Thyroid gland (tissue), 4 donors: Measurements from ENCODE around the gene NCKAP5. TPM values are rescaled to one million over a fixed set of nuclear protein-coding genes. Genes with fewer than 3 reads are reported as not detected.

Experiments used
- DNase-seq, 2 donors: peaks; one replicate each; pipeline ENCODE4 v3.0.0-alpha.2; 2019
- H3K27ac ChIP-seq, 3 donors: fragments of 200-600 bp; sonication (generic); 1 replicate in 2 of 3; 2 replicates in 1 of 3; pipeline ENCODE4 v1.5.1; 2016 to 2019; ENCODE audit warnings: mild to moderate bottlenecking in 1 of 3, moderate library complexity in 1 of 3
- H3K27me3 ChIP-seq: fragments of 200-600 bp; sonication (generic); one replicate; pipeline ENCODE4 v1.5.1; 2019
- H3K36me3 ChIP-seq, 2 donors: fragments of 200-600 bp; sonication (generic); one replicate each; pipeline ENCODE4 v1.5.1; 2016 to 2019
- H3K4me1 ChIP-seq, 2 donors: fragments of 200-600 bp; sonication (generic); one replicate each; pipeline ENCODE4 v1.5.1; 2017 to 2019
- H3K4me3 ChIP-seq, 3 donors: fragments of 200-600 bp; sonication (generic); replicated peaks in 1 of 3; 1 replicate in 2 of 3; 2 replicates in 1 of 3; pipeline ENCODE4 v1.5.1; 2016; ENCODE audit warnings: mild to moderate bottlenecking in 1 of 3
- H3K9me3 ChIP-seq: fragments of 200-600 bp; sonication (generic); one replicate; pipeline ENCODE4 v1.5.1; 2017
- CTCF ChIP-seq, 6 experiments: fragments of 200-600 bp in 3 of 6; fragments of 450-650 bp in 3 of 6; sonication (generic) in 3 of 6; IDR thresholded peaks; one replicate each; pipeline ENCODE4 v1.5.1; 2016 to 2019; ENCODE audit warnings: antibody characterized with exemption in 6 of 6, mild to moderate bottlenecking in 2 of 6, inconsistent platforms in 1 of 6, moderate library complexity in 1 of 6
- POLR2A ChIP-seq, 2 donors: fragments of 450-650 bp; IDR thresholded peaks; one replicate each; pipeline ENCODE4 v1.6.1; 2017; ENCODE audit warnings: antibody characterized with exemption in 2 of 2, mild to moderate bottlenecking in 2 of 2, moderate library complexity in 1 of 2
- WGBS, 2 donors: methylation state at CpG; one replicate each; pipeline ENCODE4 v1.1.5; 2017; 5-methylcytosine and 5-hydroxymethylcytosine counted together
- intact Hi-C: fragments of 100-400 bp; cut with DNase I; formaldehyde crosslinking; loops from one replicate; pipeline ENCODE4 v1.15.1; 2023
- total RNA-seq, 4 donors: library from RNA; depleted of rRNA; stranded (reverse); fragments of >200 nt; gene quantifications; one replicate each; pipeline ENCODE4 v1.2.3, GENCODE V29; 2016

Gene NCKAP5
- total RNA-seq, 4 donors from 2014 or later, result 0.45 to 1.2 (median 0.76) TPM

- H3K4me1 ChIP-seq, result no peaks in the 10 kb centered on the region
- intact Hi-C loops, result no loop called here
- TF ChIP-seq POLR2A (IDR thresholded peaks at IDR 0.05) (no peak), CTCF (IDR thresholded peaks at IDR 0.05) (no peak)
- H3K9me3 ChIP-seq, result no peaks in the 10 kb centered on the region
- H3K27me3 ChIP-seq, result no peaks in the 10 kb centered on the region
- no peak overlapping the region for H3K27ac ChIP-seq
- DNase-seq, result no peak
- H3K4me3 ChIP-seq, result no peak overlapping the region
- no peaks in the 10 kb centered on the region for H3K36me3 ChIP-seq
Observed at GRCh38 chr2:132750606-132751005, 817.7 kb downstream of the NCKAP5 start.

GRCh38 chr2:132747046-132747445, 821.2 kb downstream of the NCKAP5 start:
- no peak for DNase-seq
- WGBS, 2 donors, result 56 to 59% methylated on average over 2 of the region's 2 CpGs
- TF ChIP-seq POLR2A (IDR thresholded peaks at IDR 0.05) (no peak), CTCF (IDR thresholded peaks at IDR 0.05) (no peak)
- Histone ChIP-seq H3K4me3 (no peak overlapping the region), H3K36me3 (no peaks in the 10 kb centered on the region), H3K4me1 (no peaks in the 10 kb centered on the region), H3K27ac (no peak overlapping the region), H3K27me3 (no peaks in the 10 kb centered on the region), H3K9me3 (no peaks in the 10 kb centered on the region)
- intact Hi-C loops, result no loop called here

GRCh38 chr2:132741754-132742153, 826.5 kb downstream of the NCKAP5 start:
- WGBS, 2 donors, result 94 to 95% methylated on average over 3 of the region's 3 CpGs
- intact Hi-C loops, result no loop called here
- no peaks in the 10 kb centered on the region for H3K4me1 ChIP-seq
- H3K27ac ChIP-seq, result no peak overlapping the region
- no peaks in the 10 kb centered on the region for H3K9me3 ChIP-seq
- no peak for TF ChIP-seq CTCF (IDR thresholded peaks at IDR 0.05)
- TF ChIP-seq POLR2A (IDR thresholded peaks at IDR 0.05), result no peak
- H3K27me3 ChIP-seq, result no peaks in the 10 kb centered on the region
- H3K36me3 ChIP-seq, result no peaks in the 10 kb centered on the region
- no peak overlapping the region for H3K4me3 ChIP-seq
- DNase-seq, result no peak

GRCh38 chr2:132740081-132740720, 828.1 kb downstream of the NCKAP5 start:
- Histone ChIP-seq H3K9me3 (no peaks in the 10 kb centered on the region), H3K4me3 (no peak overlapping the region), H3K36me3 (no peaks in the 10 kb centered on the region), H3K27ac (no peak overlapping the region), H3K4me1 (no peaks in the 10 kb centered on the region), H3K27me3 (no peaks in the 10 kb centered on the region)
- intact Hi-C loops, result no loop called here
- no peak for DNase-seq
- TF ChIP-seq POLR2A (IDR thresholded peaks at IDR 0.05) (no peak), CTCF (IDR thresholded peaks at IDR 0.05) (no peak)

- H3K4me1 ChIP-seq, result no peaks in the 10 kb centered on the region
- DNase-seq, result no peak
- TF ChIP-seq POLR2A (IDR thresholded peaks at IDR 0.05) (no peak), CTCF (IDR thresholded peaks at IDR 0.05) (no peak)
- no peaks in the 10 kb centered on the region for H3K36me3 ChIP-seq
- intact Hi-C loops, result no loop called here
- no peaks in the 10 kb centered on the region for H3K27me3 ChIP-seq
- H3K27ac ChIP-seq, result no peak overlapping the region
- no peak overlapping the region for H3K4me3 ChIP-seq
- 89 to 96% methylated on average over 1 of the region's 1 CpG for WGBS, 2 donors
- no peaks in the 10 kb centered on the region for H3K9me3 ChIP-seq
Observed at GRCh38 chr2:132738223-132738622, 830.0 kb downstream of the NCKAP5 start.
